Measurements from ENCODE around the gene METTL1. TPM values are rescaled to one million over a fixed set of nuclear protein-coding genes. Genes with fewer than 3 reads are reported as not detected.

The METTL1 gene
- total RNA-seq, 1 donor from 2014 or later: 42.7 TPM

- intact Hi-C loops (cut with micrococcal nuclease): loop anchor here (5.0 kb wide), 2 partner anchors 119 to 194 kb away; partner anchors contain the start of gene DCTN2
Measured at GRCh38 chr12:57740656-57741412, 31.1 kb downstream of the METTL1 start.

GRCh38 chr12:57739914-57740538 lies 31.9 kb downstream of the METTL1 start:
- intact Hi-C loops (cut with micrococcal nuclease): loop anchor here (5.0 kb wide), 2 partner anchors 118 to 193 kb away; partner anchors contain the start of gene DCTN2

GRCh38 chr12:57739387-57739786 lies 32.5 kb downstream of the METTL1 start:
- intact Hi-C loops (cut with micrococcal nuclease): no loop called here

GRCh38 chr12:57738661-57739237 lies 33.2 kb downstream of the METTL1 start, which contains the start of gene AGAP2:
TSS of gene AGAP2 (minus strand) at chr12:57738742. CDS start at chr12:57738246, 496 bp downstream.
- intact Hi-C loops (cut with micrococcal nuclease): no loop called here

GRCh38 chr12:57737467-57738460 lies 34.1 kb downstream of the METTL1 start:
- intact Hi-C loops (cut with micrococcal nuclease): no loop called here

- intact Hi-C loops (cut with micrococcal nuclease): no loop called here
Measured at GRCh38 chr12:57736741-57737466, 35.0 kb downstream of the METTL1 start.

- intact Hi-C loops (cut with micrococcal nuclease): no loop called here
Measured at GRCh38 chr12:57735952-57736740, 35.8 kb downstream of the METTL1 start.

GRCh38 chr12:57735198-57735855 lies 36.6 kb downstream of the METTL1 start:
- intact Hi-C loops (cut with micrococcal nuclease): no loop called here

- intact Hi-C loops (cut with micrococcal nuclease): no loop called here
Measured at GRCh38 chr12:57734591-57734990, 37.3 kb downstream of the METTL1 start.

- intact Hi-C loops (cut with micrococcal nuclease): no loop called here
Measured at GRCh38 chr12:57733928-57734327, 38.0 kb downstream of the METTL1 start.

- intact Hi-C loops (cut with micrococcal nuclease): no loop called here
Measured at GRCh38 chr12:57732726-57733593, 38.9 kb downstream of the METTL1 start.

GRCh38 chr12:57732270-57732669 lies 39.6 kb downstream of the METTL1 start:
- intact Hi-C loops (cut with micrococcal nuclease): no loop called here

- intact Hi-C loops (cut with micrococcal nuclease): no loop called here
Measured at GRCh38 chr12:57731411-57732080, 40.4 kb downstream of the METTL1 start.

- intact Hi-C loops (cut with micrococcal nuclease): no loop called here
Measured at GRCh38 chr12:57730336-57731067, 41.4 kb downstream of the METTL1 start.

GRCh38 chr12:57729321-57729844 lies 42.5 kb downstream of the METTL1 start:
- intact Hi-C loops (cut with micrococcal nuclease): no loop called here

GRCh38 chr12:57727758-57728395 lies 44.0 kb downstream of the METTL1 start:
- intact Hi-C loops (cut with micrococcal nuclease): loop anchor here (2.0 kb wide), 1 partner anchor 15 kb away; no protein-coding TSS in a partner anchor
